Astrocyte (in vitro differentiated cells and primary cell): ENCODE measurements around the gene UMOD. TPM values are rescaled to one million over a fixed set of nuclear protein-coding genes. Genes with fewer than 3 reads are reported as not detected.

Experiments
- DNase-seq: peaks from one replicate; pipeline ENCODE4 v3.0.0-alpha.2; 2010; ENCODE audit warnings: low read depth
- FAIRE-seq: peaks from 2 replicates; lab custom pipeline; 2011; peaks lifted over from hg19 to GRCh38; lab: Jason Lieb, UNC
- H2AFZ ChIP-seq: 2 replicates; pipeline ENCODE4 v1.6.0; 2012; ENCODE audit warnings: low read depth, low read length, inconsistent platforms
- H3K27ac ChIP-seq: 2 replicates; pipeline ENCODE4 v1.5.1; 2011; ENCODE audit warnings: low read depth, low read length, inconsistent platforms
- H3K27me3 ChIP-seq: 2 replicates; pipeline ENCODE4 v1.6.0; 2011; ENCODE audit warnings: low read length, inconsistent platforms; ENCODE audit not compliant: insufficient read depth
- H3K36me3 ChIP-seq: 2 replicates; pipeline ENCODE4 v1.5.1; 2011; ENCODE audit warnings: low read length, inconsistent platforms; ENCODE audit not compliant: insufficient read depth
- H3K4me1 ChIP-seq: 2 replicates; pipeline ENCODE4 v1.5.1; 2011; ENCODE audit warnings: low read length, inconsistent platforms; ENCODE audit not compliant: insufficient read depth
- H3K4me2 ChIP-seq: 2 replicates; pipeline ENCODE4 v1.6.0; 2012; ENCODE audit warnings: low read length, inconsistent platforms
- H3K4me3 ChIP-seq: 2 replicates; pipeline ENCODE4 v1.5.1; 2011; ENCODE audit warnings: low read depth, mild to moderate bottlenecking, low read length, inconsistent platforms; ENCODE audit not compliant: insufficient read depth
- H3K79me2 ChIP-seq: 2 replicates; pipeline ENCODE4 v1.6.0; 2012; ENCODE audit warnings: mild to moderate bottlenecking, low read length, inconsistent platforms; ENCODE audit not compliant: insufficient read depth
- H3K9ac ChIP-seq: 2 replicates; pipeline ENCODE4 v1.6.0; 2012; ENCODE audit warnings: mild to moderate bottlenecking, low read length, inconsistent platforms
- H3K9me3 ChIP-seq: 2 replicates; pipeline ENCODE4 v1.5.1; 2012; ENCODE audit warnings: low read depth, mild to moderate bottlenecking, low read length, inconsistent platforms; ENCODE audit not compliant: insufficient read depth
- H4K20me1 ChIP-seq: 2 replicates; pipeline ENCODE4 v1.6.0; 2012; ENCODE audit warnings: low read length, inconsistent platforms; ENCODE audit not compliant: insufficient read depth
- H3K27ac Mint-ChIP-seq: one replicate; pipeline ENCODE4 v1.8.0; 2021; ENCODE audit warnings: mild to moderate bottlenecking, mixed read lengths; ENCODE audit not compliant: unreplicated experiment
- H3K27me3 Mint-ChIP-seq: one replicate; pipeline ENCODE4 v1.8.0; 2021; ENCODE audit warnings: low read depth, mixed read lengths; ENCODE audit not compliant: unreplicated experiment
- H3K36me3 Mint-ChIP-seq: one replicate; pipeline ENCODE4 v1.8.0; 2021; ENCODE audit warnings: low read depth, mixed read lengths; ENCODE audit not compliant: unreplicated experiment
- H3K4me1 Mint-ChIP-seq: one replicate; pipeline ENCODE4 v1.8.0; 2021; ENCODE audit warnings: low read depth, mixed read lengths; ENCODE audit not compliant: unreplicated experiment
- H3K4me3 Mint-ChIP-seq: one replicate; pipeline ENCODE4 v1.8.0; 2021; ENCODE audit warnings: mild to moderate bottlenecking, moderate library complexity, mixed read lengths; ENCODE audit not compliant: unreplicated experiment
- H3K9me3 Mint-ChIP-seq: one replicate; pipeline ENCODE4 v1.8.0; 2021; ENCODE audit warnings: mild to moderate bottlenecking, mixed read lengths; ENCODE audit not compliant: unreplicated experiment
- CTCF ChIP-seq: IDR thresholded peaks from 2 replicates; pipeline ENCODE4 v1.5.1; 2011; ENCODE audit warnings: low read depth, mild to moderate bottlenecking, inconsistent platforms, low read length, moderate library complexity; ENCODE audit not compliant: insufficient read depth
- EZH2 ChIP-seq: IDR thresholded peaks from 2 replicates; pipeline ENCODE4 v1.6.1; 2012; ENCODE audit warnings: mild to moderate bottlenecking, low read length, inconsistent platforms; ENCODE audit not compliant: insufficient read depth
- total RNA-seq: library from RNA; stranded (reverse); gene quantifications from 2 replicates; pipeline ENCODE4 v1.2.1, GENCODE V29; 2021

Gene UMOD
- total RNA-seq, 1 donor from 2014 or later = not detected

- no peak overlapping the region for H3K27ac ChIP-seq
- H3K36me3 ChIP-seq = no peaks in the 10 kb centered on the region
- H3K79me2 ChIP-seq = no peaks in the 10 kb centered on the region
- H3K4me2 ChIP-seq = no peak overlapping the region
- Mint-ChIP-seq H3K4me3 (no peak overlapping the region), H3K9me3 (no peaks in the 10 kb centered on the region), H3K27me3 (peaks cover 27% of the 10 kb centered on the region), H3K36me3 (no peaks in the 10 kb centered on the region), H3K27ac (no peak overlapping the region), H3K4me1 (no peaks in the 10 kb centered on the region)
- no peak overlapping the region for H3K9ac ChIP-seq
- no peaks in the 10 kb centered on the region for H3K9me3 ChIP-seq
- H2AFZ ChIP-seq = no peak overlapping the region
- H3K4me3 ChIP-seq = no peak overlapping the region
- FAIRE-seq (no peak), DNase-seq (no peak)
- H4K20me1 ChIP-seq = no peaks in the 10 kb centered on the region
- H3K27me3 ChIP-seq = no peaks in the 10 kb centered on the region
- no peak for TF ChIP-seq EZH2
- TF ChIP-seq CTCF = no peak
- no peaks in the 10 kb centered on the region for H3K4me1 ChIP-seq
These were observed 35.5 kb upstream of the UMOD start for GRCh38 chr16:20387978-20388377.

- TF ChIP-seq EZH2 = no peak
- TF ChIP-seq CTCF = peak; percentile 80
- H3K4me1 ChIP-seq = no peaks in the 10 kb centered on the region
- DNase-seq (no peak), FAIRE-seq (no peak)
- no peaks in the 10 kb centered on the region for H3K4me1 Mint-ChIP-seq
- no peak overlapping the region for H3K4me3 ChIP-seq
- no peaks in the 10 kb centered on the region for H3K36me3 ChIP-seq
- H3K9me3 ChIP-seq = no peaks in the 10 kb centered on the region
- no peak overlapping the region for H3K4me2 ChIP-seq
- H3K36me3 Mint-ChIP-seq = no peaks in the 10 kb centered on the region
- no peak overlapping the region for H2AFZ ChIP-seq
- no peak overlapping the region for H3K27ac ChIP-seq
- H3K27me3 ChIP-seq = no peaks in the 10 kb centered on the region
- H3K79me2 ChIP-seq = no peaks in the 10 kb centered on the region
- H4K20me1 ChIP-seq = no peaks in the 10 kb centered on the region
- H3K27me3 Mint-ChIP-seq = peaks cover 27% of the 10 kb centered on the region
- H3K9me3 Mint-ChIP-seq = no peaks in the 10 kb centered on the region
- no peak overlapping the region for H3K4me3 Mint-ChIP-seq
- H3K27ac Mint-ChIP-seq = no peak overlapping the region
- H3K9ac ChIP-seq = no peak overlapping the region
These were observed 33.6 kb upstream of the UMOD start for GRCh38 chr16:20385844-20386832.
